CD4-positive, alpha-beta memory T cell (primary cell): ENCODE measurements around the gene SMG7. TPM values are rescaled to one million over a fixed set of nuclear protein-coding genes. Genes with fewer than 3 reads are reported as not detected.

Experiments
- CTCF ChIA-PET: fragments of 350-600 bp; sonication (Branson Sonifier 250); formaldehyde crosslinking; loops from one replicate; lab custom pipeline; 2021; ENCODE audit warnings: inconsistent platforms; ENCODE audit not compliant: partially characterized antibody; lab: Charles Lee
- POLR2A ChIA-PET: fragments of 350-600 bp; sonication (Branson Sonifier 250); formaldehyde crosslinking; loops from one replicate; lab custom pipeline; 2021; ENCODE audit not compliant: partially characterized antibody; lab: Charles Lee
- DNase-seq, 5 donors: peaks; one replicate each; pipeline versions ENCODE4 v3.0.0 to v3.0.0-alpha.2; 2020 to 2022; ENCODE audit warnings: mixed read lengths in 1 of 5
- H3K27ac ChIP-seq: one replicate; pipeline ENCODE4 v1.7.0; 2013; ENCODE audit warnings: low read depth, low read length
- H3K27me3 ChIP-seq: 2 replicates; pipeline ENCODE4 v1.7.0; 2013; ENCODE audit warnings: mild to moderate bottlenecking, low read length, moderate library complexity; ENCODE audit not compliant: insufficient read depth
- H3K36me3 ChIP-seq: 2 replicates; pipeline ENCODE4 v1.7.0; 2013; ENCODE audit warnings: mild to moderate bottlenecking, low read length, moderate library complexity; ENCODE audit not compliant: insufficient read depth
- H3K4me1 ChIP-seq: 2 replicates; pipeline ENCODE4 v1.7.0; 2013; ENCODE audit warnings: mild to moderate bottlenecking, low read length, moderate library complexity; ENCODE audit not compliant: insufficient read depth
- H3K4me3 ChIP-seq, 2 donors: one replicate each; pipeline ENCODE4 v1.7.0; 2013; ENCODE audit warnings: low read length in 2 of 2, mild to moderate bottlenecking in 1 of 2
- H3K9me3 ChIP-seq, 2 donors: one replicate each; pipeline ENCODE4 v1.7.0; 2013; ENCODE audit warnings: low read length in 2 of 2, control low read depth in 1 of 2; ENCODE audit not compliant: control insufficient read depth in 1 of 2
- H3K27ac Mint-ChIP-seq, 7 donors: one replicate each; pipeline ENCODE4 v1.8.0; 2020 to 2021; ENCODE audit warnings: mixed read lengths in 7 of 7, mild to moderate bottlenecking in 6 of 7, inconsistent platforms in 3 of 7, moderate library complexity in 3 of 7
- H3K27me3 Mint-ChIP-seq, 2 donors: one replicate each; pipeline ENCODE4 v1.8.0; 2020 to 2021; ENCODE audit warnings: mixed read lengths in 2 of 2
- H3K36me3 Mint-ChIP-seq, 2 donors: one replicate each; pipeline ENCODE4 v1.8.0; 2020 to 2021; ENCODE audit warnings: mixed read lengths in 2 of 2, inconsistent platforms in 1 of 2, mild to moderate bottlenecking in 1 of 2
- H3K4me1 Mint-ChIP-seq, 4 donors: one replicate each; pipeline ENCODE4 v1.8.0; 2020 to 2021; ENCODE audit warnings: mixed read lengths in 4 of 4, mild to moderate bottlenecking in 1 of 4
- H3K4me3 Mint-ChIP-seq, 8 donors: one replicate each; pipeline ENCODE4 v1.8.0; 2020 to 2021; ENCODE audit warnings: mixed read lengths in 8 of 8, mild to moderate bottlenecking in 7 of 8, moderate library complexity in 6 of 8, inconsistent platforms in 3 of 8
- H3K9me3 Mint-ChIP-seq, 8 donors: one replicate each; pipeline ENCODE4 v1.8.0; 2020 to 2021; ENCODE audit warnings: mixed read lengths in 8 of 8, mild to moderate bottlenecking in 5 of 8, inconsistent platforms in 3 of 8, moderate library complexity in 1 of 8
- intact Hi-C: fragments of 100-400 bp; cut with micrococcal nuclease; formaldehyde crosslinking; loops from one replicate; pipeline ENCODE4 v1.15.1; 2023
- polyA plus RNA-seq, 2 donors: library from polyadenylated mRNA; unstranded; fragments of 300-500 nt; fragmentation: Illumina TruSeq; gene quantifications; one replicate each; pipeline ENCODE4 v1.2.3, GENCODE V29; 2021
- total RNA-seq, 2 experiments: library from RNA; stranded (reverse); gene quantifications; one replicate each; pipeline ENCODE4 v1.2.3, GENCODE V29; 2021

The SMG7 gene
- total and polyA plus RNA-seq, 4 experiments from 2014 or later: 15.0 to 66.5 (median 52.0) TPM

- Mint-ChIP-seq H3K36me3 (no peaks in the 10 kb centered on the region), H3K4me1 (peaks cover 21 to 31% (median 26%) of the 10 kb centered on the region in 4 donors), H3K9me3 (peaks cover 0 to 7% (median 0%) of the 10 kb centered on the region in 8 donors), H3K4me3 (no peak overlapping the region), H3K27me3 (no peaks in the 10 kb centered on the region), H3K27ac (no peak overlapping the region)
- POLR2A ChIA-PET: no interaction called here
- Histone ChIP-seq H3K27me3 (no peaks in the 10 kb centered on the region), H3K4me1 (peaks cover 28% of the 10 kb centered on the region), H3K9me3 (no peaks in the 10 kb centered on the region), H3K27ac (no peak overlapping the region), H3K4me3 (no peak overlapping the region), H3K36me3 (no peaks in the 10 kb centered on the region)
- intact Hi-C loops: no loop called here
- CTCF ChIA-PET: no interaction called here
- no peak for DNase-seq
Measured at GRCh38 chr1:183586455-183586854, 114.2 kb downstream of the SMG7 start.

- H3K27ac ChIP-seq: no peak overlapping the region
- no peaks in the 10 kb centered on the region for H3K9me3 ChIP-seq
- Mint-ChIP-seq H3K4me1 (peaks cover 21 to 31% (median 26%) of the 10 kb centered on the region in 4 donors), H3K9me3 (peaks cover 0 to 4% (median 0%) of the 10 kb centered on the region in 8 donors), H3K36me3 (no peaks in the 10 kb centered on the region), H3K27me3 (no peaks in the 10 kb centered on the region), H3K27ac (no peak overlapping the region), H3K4me3 (no peak overlapping the region)
- CTCF ChIA-PET: interaction anchor here (1.0 kb wide), 1 partner anchor 18 kb away, joined by 3 read pairs; no protein-coding TSS in a partner anchor
- peaks cover 28% of the 10 kb centered on the region for H3K4me1 ChIP-seq
- H3K36me3 ChIP-seq: no peaks in the 10 kb centered on the region
- POLR2A ChIA-PET: no interaction called here
- intact Hi-C loops: no loop called here
- no peak overlapping the region for H3K4me3 ChIP-seq
- no peaks in the 10 kb centered on the region for H3K27me3 ChIP-seq
- DNase-seq: no peak
Measured at GRCh38 chr1:183586926-183587325, 114.6 kb downstream of the SMG7 start.

GRCh38 chr1:183588827-183589226 is 116.5 kb downstream of the SMG7 start:
- ChIA-PET POLR2A (interaction anchor here (0.8 to 2.0 kb wide), 3 partner anchors 9 to 117 kb away, joined by 3 to 8 read pairs (median 6); partner anchors contain the start of gene SMG7), CTCF (interaction anchor here (1.1 to 1.9 kb wide), 2 partner anchors 10 to 35 kb away, joined by 3 to 5 read pairs; no protein-coding TSS in a partner anchor)
- no peaks in the 10 kb centered on the region for H3K27me3 ChIP-seq
- Mint-ChIP-seq H3K36me3 (no peaks in the 10 kb centered on the region), H3K27me3 (peaks cover 4 to 7% of the 10 kb centered on the region in 2 donors), H3K9me3 (peaks cover 0 to 3% (median 0%) of the 10 kb centered on the region in 8 donors), H3K4me1 (peaks cover 21 to 31% (median 26%) of the 10 kb centered on the region in 4 donors), H3K4me3 (peak overlapping the region in 6 of 8 donors; percentile 2 to 66 (median 43)), H3K27ac (peak overlapping the region; percentile 9 to 82 (median 69))
- peak overlapping the region in 1 of 2 donors; percentile 16 for H3K4me3 ChIP-seq
- H3K36me3 ChIP-seq: no peaks in the 10 kb centered on the region
- H3K27ac ChIP-seq: peak overlapping the region; percentile 38
- no peak for DNase-seq
- peaks cover 28% of the 10 kb centered on the region for H3K4me1 ChIP-seq
- no peaks in the 10 kb centered on the region for H3K9me3 ChIP-seq
- intact Hi-C loops: no loop called here

- peaks cover 28% of the 10 kb centered on the region for H3K4me1 ChIP-seq
- Mint-ChIP-seq H3K9me3 (peaks cover 0 to 3% (median 0%) of the 10 kb centered on the region in 8 donors), H3K27me3 (peaks cover 4 to 7% of the 10 kb centered on the region in 2 donors), H3K4me1 (peaks cover 21 to 31% (median 26%) of the 10 kb centered on the region in 4 donors), H3K27ac (peak overlapping the region in 6 of 7 donors; percentile 1 to 82 (median 44)), H3K36me3 (no peaks in the 10 kb centered on the region), H3K4me3 (peak overlapping the region in 5 of 8 donors; percentile 2 to 66 (median 51))
- no peaks in the 10 kb centered on the region for H3K27me3 ChIP-seq
- peak overlapping the region; percentile 50 for H3K27ac ChIP-seq
- DNase-seq: no peak
- POLR2A ChIA-PET: interaction anchor here (2.0 kb wide), 2 partner anchors 9 to 118 kb away, joined by 6 to 8 read pairs; partner anchors contain the start of gene SMG7
- intact Hi-C loops: no loop called here
- CTCF ChIA-PET: interaction anchor here (1.1 to 1.9 kb wide), 2 partner anchors 9 to 35 kb away, joined by 3 to 5 read pairs; no protein-coding TSS in a partner anchor
- H3K36me3 ChIP-seq: no peaks in the 10 kb centered on the region
- H3K9me3 ChIP-seq: no peaks in the 10 kb centered on the region
- peak overlapping the region in 1 of 2 donors; percentile 16 for H3K4me3 ChIP-seq
Measured at GRCh38 chr1:183589384-183589783, 117.1 kb downstream of the SMG7 start.

- no peaks in the 10 kb centered on the region for H3K27me3 ChIP-seq
- intact Hi-C loops: loop anchor here (5.0 kb wide), 1 partner anchor 37 kb away; no protein-coding TSS in a partner anchor
- H3K4me1 Mint-ChIP-seq: peaks cover 21 to 31% (median 25%) of the 10 kb centered on the region in 4 donors
- peak overlapping the region in 4 of 8 donors; percentile 12 to 66 (median 54) for H3K4me3 Mint-ChIP-seq
- CTCF ChIA-PET: interaction anchor here (1.9 kb wide), 1 partner anchor 9 kb away, joined by 5 read pairs; no protein-coding TSS in a partner anchor
- DNase-seq: no peak
- H3K27me3 Mint-ChIP-seq: peaks cover 4 to 7% of the 10 kb centered on the region in 2 donors
- H3K27ac ChIP-seq: peak overlapping the region; percentile 50
- H3K9me3 ChIP-seq: no peaks in the 10 kb centered on the region
- H3K9me3 Mint-ChIP-seq: peaks cover 0 to 3% (median 0%) of the 10 kb centered on the region in 8 donors
- H3K36me3 ChIP-seq: no peaks in the 10 kb centered on the region
- POLR2A ChIA-PET: interaction anchor here (2.0 kb wide), 2 partner anchors 10 to 118 kb away, joined by 6 to 8 read pairs; partner anchors contain the start of gene SMG7
- H3K4me3 ChIP-seq: no peak overlapping the region
- peak overlapping the region in 5 of 7 donors; percentile 34 to 93 (median 72) for H3K27ac Mint-ChIP-seq
- no peaks in the 10 kb centered on the region for H3K36me3 Mint-ChIP-seq
- peaks cover 28% of the 10 kb centered on the region for H3K4me1 ChIP-seq
Measured at GRCh38 chr1:183589874-183590243, 117.6 kb downstream of the SMG7 start.

GRCh38 chr1:183590244-183591191 is 118.2 kb downstream of the SMG7 start, which contains the start of gene NCF2:
TSS of gene NCF2 (minus strand) at chr1:183590459. CDS start at chr1:183590329, 130 bp downstream.
- no peaks in the 10 kb centered on the region for H3K36me3 Mint-ChIP-seq
- H3K9me3 Mint-ChIP-seq: peaks cover 0 to 3% (median 0%) of the 10 kb centered on the region in 8 donors
- peak within 1 kb of the TSS; percentile 12 to 93 (median 72) for H3K27ac Mint-ChIP-seq
- ChIA-PET CTCF (interaction anchor here (1.9 kb wide), 1 partner anchor 8 kb away, joined by 5 read pairs; no protein-coding TSS in a partner anchor), POLR2A (interaction anchor here (0.5 to 2.0 kb wide), 3 partner anchors 11 to 119 kb away, joined by 3 to 8 read pairs (median 6); partner anchors contain the start of gene SMG7)
- H3K4me3 Mint-ChIP-seq: peak within 1 kb of the TSS in 6 of 8 donors; percentile 11 to 66 (median 54)
- no peak within 1 kb of the TSS for H3K4me3 ChIP-seq
- peak in 2 of 5 donors; percentile 7 to 37 for DNase-seq
- peak within 1 kb of the TSS; percentile 50 for H3K27ac ChIP-seq
- H3K27me3 Mint-ChIP-seq: peaks cover 4 to 7% of the 10 kb centered on the region in 2 donors
- H3K4me1 Mint-ChIP-seq: peaks cover 20 to 31% (median 24%) of the 10 kb centered on the region in 4 donors
- peaks cover 28% of the 10 kb centered on the region for H3K4me1 ChIP-seq
- H3K9me3 ChIP-seq: no peaks in the 10 kb centered on the region
- H3K27me3 ChIP-seq: no peaks in the 10 kb centered on the region
- intact Hi-C loops: loop anchor here (5.0 kb wide), 1 partner anchor 37 kb away; no protein-coding TSS in a partner anchor
- H3K36me3 ChIP-seq: no peaks in the 10 kb centered on the region
